Measurements from ENCODE around the gene PSMG3. TPM values are rescaled to one million over a fixed set of nuclear protein-coding genes. Genes with fewer than 3 reads are reported as not detected.

The PSMG3 gene
- total and polyA plus RNA-seq, 2 of the 8 experiments (the other 6 are each of a cell fraction or from before 2014, with no cell fraction given): 30.2 to 62.0 TPM

- CTCF ChIA-PET (ENCODE audit: partially characterized antibody): interaction anchor here (0.7 to 1.5 kb wide), 7 partner anchors 10 to 596 kb away, joined by 3 to 7 read pairs (median 3); no protein-coding TSS in a partner anchor
- no peak overlapping the region for H3K4me3 ChIP-seq (ENCODE audit: extremely low read depth in 1 of 4, insufficient read depth in 2 of 4, low read depth in 3 of 4, low read length in 4 of 4)
- H2BK120ac ChIP-seq (replicated peaks; ENCODE audit: low read depth, low read length): no peak overlapping the region
- no peak overlapping the region for H2AFZ ChIP-seq (ENCODE audit: low read length)
- H3K4me2 ChIP-seq (ENCODE audit: insufficient read depth in 1 of 2, low read depth in 2 of 2, low read length in 2 of 2): no peak overlapping the region
- H3K9me3 ChIP-seq (ENCODE audit: insufficient read depth in 2 of 2, low read depth in 1 of 2, low read length in 1 of 2): peaks cover 4 to 5% of the 10 kb centered on the region in 2 experiments; a peak in 2 of 4 replicates
- 0 out of 2 replicates have a peak overlapping the region, but pooled peaks have one; percentile 13 for H2AK5ac ChIP-seq (ENCODE audit: low read depth, low read length)
- no peak overlapping the region for H3K14ac ChIP-seq (ENCODE audit: insufficient read length)
- H2BK5ac ChIP-seq (ENCODE audit: low read depth, low read length): no peak overlapping the region
- POLR2A ChIA-PET (ENCODE audit: partially characterized antibody): interaction anchor here (0.8 kb wide), 1 partner anchor 15 kb away, joined by 3 read pairs; no protein-coding TSS in a partner anchor
- no peak overlapping the region for H3K4ac ChIP-seq (replicated peaks; ENCODE audit: insufficient read length, low read depth, low read length)
- no peaks in the 10 kb centered on the region for H3K4me1 ChIP-seq (replicated peaks in 1 of 4; ENCODE audit: control insufficient read depth in 3 of 4, insufficient read depth in 4 of 4, low read length in 3 of 4)
- H3K36me3 ChIP-seq (ENCODE audit: control insufficient read depth in 2 of 4, insufficient read depth in 4 of 4, low read length in 3 of 4): no peaks in the 10 kb centered on the region
- no peaks in the 10 kb centered on the region for H3K79me1 ChIP-seq (ENCODE audit: low read depth, low read length)
- 0 out of 7 replicates have a peak, but pooled peaks cover 0 to 2% (median 0%) of the 10 kb centered on the region in 4 experiments for H3K27me3 ChIP-seq (replicated peaks in 1 of 4; ENCODE audit: control insufficient read depth in 3 of 4, extremely low read depth in 1 of 4, insufficient read depth in 3 of 4, low read length in 3 of 4)
- no peak overlapping the region for H2BK15ac ChIP-seq (ENCODE audit: low read length)
- no peaks in the 10 kb centered on the region for H3K79me2 ChIP-seq (ENCODE audit: control insufficient read depth in 1 of 2, insufficient read depth in 2 of 2, low read length in 2 of 2)
- H3K56ac ChIP-seq (replicated peaks; ENCODE audit: insufficient read length, low read depth, low read length): no peak overlapping the region
- no peak overlapping the region for H3K18ac ChIP-seq (ENCODE audit: extremely low read depth, low read length)
- no peak overlapping the region for H3K27ac ChIP-seq (ENCODE audit: low read depth, low read length)
- H2BK20ac ChIP-seq (ENCODE audit: low read length): no peak overlapping the region
- WGBS, 2 experiments (ENCODE audit: extremely low coverage in 1 of 2, insufficient coverage in 1 of 2, insufficient read length in 1 of 2, insufficient replicate concordance in 2 of 2, low coverage in 1 of 2, low lambda C conversion rate in 2 of 2, missing lambda C conversion rate in 1 of 2): 85% methylated on average over 6 of the region's 6 CpGs; no CpG with 5 or more reads in 1 of the 2 experiments
- H4K20me1 ChIP-seq (replicated peaks in 1 of 2; ENCODE audit: control insufficient read depth in 1 of 2, insufficient read depth in 2 of 2, low read length in 2 of 2): peaks cover 0 to 4% of the 10 kb centered on the region in 2 experiments
- H4K5ac ChIP-seq (ENCODE audit: insufficient read length, low read depth, low read length): no peak overlapping the region
- H3K9ac ChIP-seq (replicated peaks in 1 of 4; ENCODE audit: extremely low read depth in 1 of 4, low read depth in 3 of 4, low read length in 3 of 4): no peak overlapping the region
- FAIRE-seq (no peak), DNase-seq (ENCODE audit: low read depth in 1 of 2, low spot score in 2 of 2) (no peak)
- H3K23me2 ChIP-seq (ENCODE audit: low read depth, low read length): peaks cover 15% of the 10 kb centered on the region; the same call in 1 of the 2 replicates
- H4K8ac ChIP-seq (ENCODE audit: extremely low read depth, insufficient read depth, low read length): no peak overlapping the region
- no peak overlapping the region for H3K23ac ChIP-seq (ENCODE audit: insufficient read length)
- no peak overlapping the region for H4K91ac ChIP-seq (replicated peaks; ENCODE audit: insufficient read length, low read length)
- H2BK12ac ChIP-seq (ENCODE audit: low read depth, low read length): no peak overlapping the region; the same call in 1 of the 2 replicates
- TF ChIP-seq EZH2 (IDR thresholded peaks at IDR 0.05; ENCODE audit: low read depth, low read length, severe bottlenecking) (no peak), HDAC2 (IDR thresholded peaks at IDR 0.05; ENCODE audit: borderline replicate concordance in 1 of 2, low read depth in 2 of 2, low read length in 2 of 2) (no peak), RXRA (IDR thresholded peaks at IDR 0.05; ENCODE audit: insufficient read depth, low read depth, low read length) (no peak), POLR2AphosphoS5 (IDR thresholded peaks at IDR 0.05; ENCODE audit: low read depth, low read length) (no peak), SRF (IDR thresholded peaks at IDR 0.05; ENCODE audit: low read depth, low read length) (no peak), CHD2 (IDR thresholded peaks at IDR 0.05; ENCODE audit: low read length) (no peak), KDM4A (IDR thresholded peaks at IDR 0.05; ENCODE audit: low read depth, low read length, severe bottlenecking) (no peak), ATF3 (IDR thresholded peaks at IDR 0.05; ENCODE audit: insufficient read depth, low read depth, low read length) (no peak), CREB1 (IDR thresholded peaks at IDR 0.05) (no peak), CEBPB (IDR thresholded peaks at IDR 0.05; ENCODE audit: low read depth, low read length) (no peak), BCL11A (IDR thresholded peaks at IDR 0.05; ENCODE audit: low read depth in 2 of 2, low read length in 2 of 2) (no peak), GTF2F1 (IDR thresholded peaks at IDR 0.05; ENCODE audit: borderline replicate concordance, low read depth, low read length) (no peak)
- TF ChIP-seq, protein P1, sequence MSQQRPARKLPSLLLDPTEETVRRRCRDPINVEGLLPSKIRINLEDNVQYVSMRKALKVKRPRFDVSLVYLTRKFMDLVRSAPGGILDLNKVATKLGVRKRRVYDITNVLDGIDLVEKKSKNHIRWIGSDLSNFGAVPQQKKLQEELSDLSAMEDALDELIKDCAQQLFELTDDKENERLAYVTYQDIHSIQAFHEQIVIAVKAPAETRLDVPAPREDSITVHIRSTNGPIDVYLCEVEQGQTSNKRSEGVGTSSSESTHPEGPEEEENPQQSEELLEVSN (IDR thresholded peaks at IDR 0.05): no peak
These were observed 21.6 kb upstream of the PSMG3 start for GRCh38 chr7:1591396-1591795.
